RWPE2 (cell line): Measurements from ENCODE around the gene PRKCE.

Experiments
- ATAC-seq: fragments of 200-7000 bp; cut with Tn5 transposase; 3 replicates; pipeline ENCODE4 v1.9.1; 2021; ENCODE audit warnings: low read depth
- DNase-seq: peaks from one replicate; pipeline ENCODE4 v3.0.0-alpha.2; 2020; ENCODE audit warnings: low spot score
- H3K27ac ChIP-seq: fragments of 450-650 bp; 2 replicates; pipeline ENCODE4 v1.5.1; 2017; ENCODE audit warnings: mild to moderate bottlenecking; ENCODE audit not compliant: poor library complexity, severe bottlenecking
- H3K27me3 ChIP-seq: fragments of 250-450 bp; sonication (Bioruptor Pico); 2 replicates; pipeline ENCODE4 v1.5.1; 2021; ENCODE audit warnings: mild to moderate bottlenecking, moderate library complexity; ENCODE audit not compliant: insufficient read depth, poor library complexity, severe bottlenecking
- H3K36me3 ChIP-seq: fragments of 250-450 bp; sonication (Bioruptor Pico); 2 replicates; pipeline ENCODE4 v1.5.1; 2020; ENCODE audit warnings: low read depth, mild to moderate bottlenecking, moderate library complexity
- H3K4me1 ChIP-seq: fragments of 250-450 bp; sonication (Bioruptor Pico); 2 replicates; pipeline ENCODE4 v1.5.1; 2021; ENCODE audit warnings: mild to moderate bottlenecking, moderate library complexity; ENCODE audit not compliant: insufficient read depth, poor library complexity, severe bottlenecking
- H3K4me3 ChIP-seq: fragments of 250-450 bp; sonication (Bioruptor Pico); 2 replicates; pipeline ENCODE4 v1.5.1; 2021; ENCODE audit warnings: mild to moderate bottlenecking, moderate library complexity; ENCODE audit not compliant: severe bottlenecking
- H3K9me3 ChIP-seq: fragments of 250-450 bp; sonication (Bioruptor Pico); 2 replicates; pipeline ENCODE4 v1.5.1; 2021; ENCODE audit warnings: mild to moderate bottlenecking, moderate library complexity; ENCODE audit not compliant: severe bottlenecking
- CTCF ChIP-seq: fragments of 450-650 bp; IDR thresholded peaks from one replicate; pipeline ENCODE4 v1.5.1; 2017; ENCODE audit warnings: mild to moderate bottlenecking, moderate library complexity; ENCODE audit not compliant: poor library complexity, severe bottlenecking

PRKCE gene

DNA sequence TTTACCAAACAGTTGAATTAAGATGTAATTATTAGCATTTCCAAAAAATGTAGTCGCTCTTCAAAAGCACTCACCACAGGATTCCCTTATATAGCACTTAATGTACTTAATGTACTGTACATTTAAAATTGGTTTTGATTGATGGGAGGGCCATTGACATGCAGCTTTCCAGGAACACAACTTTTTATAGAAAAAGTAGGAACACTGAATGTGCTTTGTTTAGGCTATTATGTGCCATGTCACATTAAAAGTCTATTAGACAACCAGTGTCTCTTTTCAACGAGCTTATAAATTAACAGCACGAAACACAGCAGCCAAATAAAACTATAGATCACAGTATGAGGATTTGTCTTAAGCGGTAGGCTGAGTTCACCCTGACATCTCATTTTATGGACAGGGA is 301.1 kb downstream of the PRKCE start:
- ATAC-seq (no peak), DNase-seq (no peak)
- H3K4me1 ChIP-seq: no peaks in the 10 kb centered on the region
- H3K9me3 ChIP-seq: no peaks in the 10 kb centered on the region
- TF ChIP-seq CTCF: no peak
- H3K36me3 ChIP-seq: no peaks in the 10 kb centered on the region
- no peaks in the 10 kb centered on the region for H3K27me3 ChIP-seq
- no peak overlapping the region for H3K4me3 ChIP-seq
- no peak overlapping the region for H3K27ac ChIP-seq

DNA sequence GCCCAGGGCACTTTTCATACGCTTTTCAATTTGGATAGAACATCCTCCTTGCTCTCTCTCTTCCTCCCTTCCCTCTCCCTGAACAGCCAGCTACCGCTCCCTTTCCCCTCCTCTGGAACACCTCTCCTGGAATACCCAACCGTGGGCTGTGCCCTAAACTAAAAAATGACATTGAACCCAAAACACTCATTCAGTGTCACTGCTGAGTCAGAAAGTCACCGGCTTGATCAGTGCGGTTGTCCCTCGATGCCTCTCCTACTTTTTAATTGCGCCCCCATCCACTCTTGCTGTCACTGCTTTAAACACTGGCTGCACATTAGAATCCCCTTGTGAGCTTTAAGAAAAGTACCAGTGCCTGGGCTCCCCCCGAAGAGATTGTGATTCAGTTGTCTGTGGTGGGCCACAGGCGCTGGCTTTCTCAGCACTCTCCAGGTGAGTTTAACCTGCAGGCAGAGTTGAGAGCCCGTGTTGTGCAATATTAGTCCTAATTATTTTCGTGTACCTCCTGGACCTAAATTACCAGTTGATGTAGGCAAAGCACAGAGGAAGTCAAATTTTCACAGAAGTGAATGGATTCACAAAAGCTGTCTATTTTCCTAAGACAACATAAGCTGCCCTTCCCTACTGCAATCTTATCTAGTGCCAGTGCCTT is 302.0 kb downstream of the PRKCE start:
- Histone ChIP-seq H3K36me3 (no peaks in the 10 kb centered on the region), H3K27ac (no peak overlapping the region), H3K27me3 (no peaks in the 10 kb centered on the region), H3K9me3 (no peaks in the 10 kb centered on the region), H3K4me1 (no peaks in the 10 kb centered on the region), H3K4me3 (no peak overlapping the region)
- no peak for TF ChIP-seq CTCF
- no peak for ATAC-seq
- DNase-seq: no peak

- Histone ChIP-seq H3K27ac (no peak overlapping the region), H3K36me3 (no peaks in the 10 kb centered on the region), H3K4me3 (no peak overlapping the region), H3K27me3 (no peaks in the 10 kb centered on the region), H3K4me1 (no peaks in the 10 kb centered on the region), H3K9me3 (no peaks in the 10 kb centered on the region)
- ATAC-seq: no peak
- no peak for TF ChIP-seq CTCF
- no peak for DNase-seq
These were observed 302.9 kb downstream of the PRKCE start for GRCh38 chr2:45954233-45954850.

DNA sequence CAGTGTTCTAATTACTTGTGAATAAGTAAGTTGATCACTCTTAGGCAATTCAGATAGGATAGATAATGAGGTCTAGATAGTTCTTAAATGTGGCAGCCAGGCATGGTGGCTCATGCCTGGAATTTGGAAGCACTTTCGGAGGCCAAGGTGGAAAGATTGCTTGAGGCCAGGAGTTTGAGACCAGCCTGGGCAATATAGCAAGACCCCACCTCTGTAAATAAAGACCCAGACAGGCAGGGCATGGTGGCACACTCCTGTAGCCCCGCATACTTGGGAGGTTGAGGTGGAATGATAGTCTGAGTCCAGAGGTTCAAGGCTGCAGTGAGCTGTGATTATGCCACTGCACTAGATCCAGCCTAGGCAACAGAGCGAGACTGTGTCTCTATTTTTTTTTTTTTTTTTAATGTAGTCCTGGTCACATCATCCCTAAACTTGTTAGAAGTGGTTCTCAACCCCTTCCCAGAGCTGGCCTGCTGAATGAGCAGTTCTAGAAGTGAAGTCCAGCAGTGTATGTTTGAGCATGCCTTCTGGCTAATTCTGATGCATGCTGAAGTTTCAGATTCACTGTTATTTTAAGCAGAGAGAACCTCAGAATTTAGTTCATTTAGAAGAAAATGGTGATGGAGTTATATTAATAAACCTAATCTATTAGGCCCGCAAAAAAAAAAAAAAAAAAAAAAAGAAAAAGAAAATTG is 306.2 kb downstream of the PRKCE start:
- Histone ChIP-seq H3K27ac (no peak overlapping the region), H3K4me1 (peaks cover 14% of the 10 kb centered on the region), H3K36me3 (no peaks in the 10 kb centered on the region), H3K9me3 (no peaks in the 10 kb centered on the region), H3K4me3 (no peak overlapping the region), H3K27me3 (no peaks in the 10 kb centered on the region)
- DNase-seq (no peak), ATAC-seq (no peak)
- TF ChIP-seq CTCF: no peak
